Measurements from ENCODE around the gene RAB5IF. TPM values are rescaled to one million over a fixed set of nuclear protein-coding genes. Genes with fewer than 3 reads are reported as not detected.

RAB5IF gene
- total and polyA plus RNA-seq, 10 of the 15 experiments (the other 5 are each of a cell fraction or from before 2014, with no cell fraction given): 19.4 to 246 (median 92.0) TPM

DNA sequence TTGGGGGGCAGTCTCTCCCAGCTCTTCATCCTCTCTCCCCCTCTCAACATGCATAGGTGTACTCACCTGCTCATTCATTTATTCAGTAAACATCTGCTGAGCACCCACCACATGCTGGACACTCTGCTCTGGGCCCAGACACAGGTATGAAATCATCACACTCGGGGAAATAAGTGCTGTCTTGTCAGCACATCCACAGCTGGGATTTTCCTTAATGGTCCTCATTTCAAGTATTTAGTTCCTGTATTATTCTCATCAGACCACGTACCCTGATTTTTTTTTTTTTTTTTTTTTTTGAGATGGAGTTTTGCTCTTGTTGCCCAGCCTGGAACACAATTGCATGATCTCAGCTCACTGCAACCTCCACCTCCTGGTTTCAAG is 19.4 kb downstream of the RAB5IF start:
- SMC1A ChIA-PET (ENCODE audit: uncharacterized antibody, unreplicated experiment): interaction anchor here (1.7 kb wide), 1 partner anchor 262 kb away, joined by 3 read pairs; no protein-coding TSS in a partner anchor
- Histone ChIP-seq H3K4me2 (ENCODE audit: control insufficient read depth, insufficient read depth) (no peak overlapping the region), H2AFZ (ENCODE audit: control insufficient read depth, low read depth, low read length) (no peak overlapping the region), H3K27ac (ENCODE audit: control insufficient read depth, insufficient read depth) (no peak overlapping the region), H3K79me2 (ENCODE audit: control insufficient read depth, insufficient read depth, low read length) (no peaks in the 10 kb centered on the region), H3K9ac (ENCODE audit: control insufficient read depth, insufficient read depth, low read length) (no peak overlapping the region), H3K9me3 (replicated peaks; ENCODE audit: control insufficient read depth, insufficient read depth, low read length) (no peaks in the 10 kb centered on the region), H3K27me3 (replicated peaks in 1 of 2; ENCODE audit: control insufficient read depth in 2 of 2, insufficient read depth in 2 of 2, low read length in 1 of 2) (no peaks in the 10 kb centered on the region), H4K20me1 (ENCODE audit: control insufficient read depth, insufficient read depth) (no peaks in the 10 kb centered on the region), H3K36me3 (ENCODE audit: control insufficient read depth in 2 of 2, insufficient read depth in 2 of 2, low read length in 1 of 2) (no peaks in the 10 kb centered on the region), H3K4me3 (no peak overlapping the region), H3K4me1 (ENCODE audit: control insufficient read depth, insufficient read depth, low read length) (peaks cover 6% of the 10 kb centered on the region)
- TF ChIP-seq BMI1 (IDR thresholded peaks at IDR 0.05; ENCODE audit: borderline replicate concordance) (no peak), RBBP5 (conservative IDR thresholded peaks at IDR 0.05) (no peak), BCL11A (IDR thresholded peaks at IDR 0.05; ENCODE audit: low read depth, low read length) (no peak), POLR2A (IDR thresholded peaks at IDR 0.05; ENCODE audit: low read depth, low read length) (no peak), EGR1 (IDR thresholded peaks at IDR 0.05; ENCODE audit: borderline replicate concordance in 1 of 2, low read depth in 2 of 2, low read length in 2 of 2) (no peak), ZBED1 (IDR thresholded peaks at IDR 0.05; ENCODE audit: borderline replicate concordance) (no peak), CEBPB (IDR thresholded peaks at IDR 0.05; ENCODE audit: borderline replicate concordance in 1 of 2, low read depth in 2 of 2, low read length in 2 of 2) (no peak)
- TF ChIP-seq, protein P1, sequence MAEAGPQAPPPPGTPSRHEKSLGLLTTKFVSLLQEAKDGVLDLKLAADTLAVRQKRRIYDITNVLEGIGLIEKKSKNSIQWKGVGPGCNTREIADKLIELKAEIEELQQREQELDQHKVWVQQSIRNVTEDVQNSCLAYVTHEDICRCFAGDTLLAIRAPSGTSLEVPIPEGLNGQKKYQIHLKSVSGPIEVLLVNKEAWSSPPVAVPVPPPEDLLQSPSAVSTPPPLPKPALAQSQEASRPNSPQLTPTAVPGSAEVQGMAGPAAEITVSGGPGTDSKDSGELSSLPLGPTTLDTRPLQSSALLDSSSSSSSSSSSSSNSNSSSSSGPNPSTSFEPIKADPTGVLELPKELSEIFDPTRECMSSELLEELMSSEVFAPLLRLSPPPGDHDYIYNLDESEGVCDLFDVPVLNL (IDR thresholded peaks at IDR 0.05; ENCODE audit: low read depth, low read length): no peak
- TF ChIP-seq, protein P2, sequence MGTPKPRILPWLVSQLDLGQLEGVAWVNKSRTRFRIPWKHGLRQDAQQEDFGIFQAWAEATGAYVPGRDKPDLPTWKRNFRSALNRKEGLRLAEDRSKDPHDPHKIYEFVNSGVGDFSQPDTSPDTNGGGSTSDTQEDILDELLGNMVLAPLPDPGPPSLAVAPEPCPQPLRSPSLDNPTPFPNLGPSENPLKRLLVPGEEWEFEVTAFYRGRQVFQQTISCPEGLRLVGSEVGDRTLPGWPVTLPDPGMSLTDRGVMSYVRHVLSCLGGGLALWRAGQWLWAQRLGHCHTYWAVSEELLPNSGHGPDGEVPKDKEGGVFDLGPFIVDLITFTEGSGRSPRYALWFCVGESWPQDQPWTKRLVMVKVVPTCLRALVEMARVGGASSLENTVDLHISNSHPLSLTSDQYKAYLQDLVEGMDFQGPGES (IDR thresholded peaks at IDR 0.05): no peak
- no TSS peak for BruUV-seq (replicated peaks)
- RAD21 ChIA-PET (ENCODE audit: unreplicated experiment): no interaction called here
- intact Hi-C loops (cut with micrococcal nuclease; ENCODE audit: unreplicated experiment) (no loop called here), in situ Hi-C loops (cut with MboI) (no loop called here)
- CTCF ChIA-PET: no interaction called here
- FAIRE-seq (no peak), DNase-seq (ENCODE audit: low read depth, low spot score) (no peak), ATAC-seq (no peak)
- WGBS (ENCODE audit: insufficient coverage, insufficient replicate concordance, low lambda C conversion rate, missing lambda C conversion rate): 21% methylated on average over 2 of the region's 2 CpGs
- POLR2A ChIA-PET: interaction anchor here (0.7 kb wide), 1 partner anchor 210 kb away, joined by 4 read pairs; no protein-coding TSS in a partner anchor

Data from GM12878 (cell line).